Neural progenitor cell (in vitro differentiated cells): Measurements from ENCODE around the gene P4HA1.

Experiments
- CTCF ChIP-seq: fragments of 200-600 bp; sonication (generic); IDR thresholded peaks from 2 replicates; pipeline ENCODE4 v1.5.1; 2017; ENCODE audit warnings: antibody characterized with exemption, mild to moderate bottlenecking
- EZH2 ChIP-seq: fragments of 200-600 bp; sonication (generic); IDR thresholded peaks from 2 replicates; pipeline ENCODE4 v1.6.1; 2017; ENCODE audit warnings: antibody characterized with exemption, mild to moderate bottlenecking, moderate library complexity
- EZH2phosphoT487 ChIP-seq: fragments of 200-600 bp; sonication (generic); IDR thresholded peaks from 2 replicates; pipeline ENCODE4 v1.6.1; 2017; ENCODE audit warnings: antibody characterized with exemption

- TF ChIP-seq CTCF (no peak), EZH2 (no peak), EZH2phosphoT487 (no peak)
Observed at GRCh38 chr10:73099141-73099540, 2.5 kb upstream of the P4HA1 start.
